VCaP (cell line): ENCODE data around the gene DCDC2C.

Experiments used
- H3K27ac ChIP-seq: fragments of 450-650 bp; 2 replicates; pipeline ENCODE4 v1.5.1; 2017
- CTCF ChIP-seq: fragments of 450-650 bp; conservative IDR thresholded peaks from 2 replicates; pipeline ENCODE4 v1.5.1; 2017; ENCODE audit warnings: mild to moderate bottlenecking, moderate library complexity

DCDC2C gene

DNA sequence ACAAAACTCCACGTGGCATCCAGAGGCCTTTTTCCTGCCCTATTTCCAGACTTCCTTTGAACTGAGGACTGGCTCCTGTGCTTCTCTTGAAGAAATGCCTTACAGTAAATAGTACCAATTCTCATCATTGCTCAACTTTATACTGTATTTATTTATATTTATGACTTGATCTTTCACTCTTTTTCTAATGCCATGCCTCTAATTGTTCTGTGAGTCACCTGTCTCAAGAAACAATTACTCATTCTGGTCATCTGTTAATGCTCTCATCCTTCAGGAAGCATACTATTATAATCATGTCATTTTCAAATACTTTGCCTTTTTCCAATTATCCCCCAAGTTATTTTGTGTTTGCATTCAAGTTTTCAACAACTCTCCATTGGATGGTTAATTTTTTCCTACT lies 85.9 kb downstream of the DCDC2C start:
- no peak for TF ChIP-seq CTCF
- H3K27ac ChIP-seq, result no peak overlapping the region

GRCh38 chr2:3793249-3793648 lies 89.9 kb downstream of the DCDC2C start:
- TF ChIP-seq CTCF, result no peak

GRCh38 chr2:3801506-3801905 lies 98.1 kb downstream of the DCDC2C start:
- TF ChIP-seq CTCF, result no peak
- H3K27ac ChIP-seq, result no peak overlapping the region

More at GRCh38 chr2:3793249-3793648, 89.9 kb downstream of the DCDC2C start:
- H3K27ac ChIP-seq, result no peak overlapping the region

DNA sequence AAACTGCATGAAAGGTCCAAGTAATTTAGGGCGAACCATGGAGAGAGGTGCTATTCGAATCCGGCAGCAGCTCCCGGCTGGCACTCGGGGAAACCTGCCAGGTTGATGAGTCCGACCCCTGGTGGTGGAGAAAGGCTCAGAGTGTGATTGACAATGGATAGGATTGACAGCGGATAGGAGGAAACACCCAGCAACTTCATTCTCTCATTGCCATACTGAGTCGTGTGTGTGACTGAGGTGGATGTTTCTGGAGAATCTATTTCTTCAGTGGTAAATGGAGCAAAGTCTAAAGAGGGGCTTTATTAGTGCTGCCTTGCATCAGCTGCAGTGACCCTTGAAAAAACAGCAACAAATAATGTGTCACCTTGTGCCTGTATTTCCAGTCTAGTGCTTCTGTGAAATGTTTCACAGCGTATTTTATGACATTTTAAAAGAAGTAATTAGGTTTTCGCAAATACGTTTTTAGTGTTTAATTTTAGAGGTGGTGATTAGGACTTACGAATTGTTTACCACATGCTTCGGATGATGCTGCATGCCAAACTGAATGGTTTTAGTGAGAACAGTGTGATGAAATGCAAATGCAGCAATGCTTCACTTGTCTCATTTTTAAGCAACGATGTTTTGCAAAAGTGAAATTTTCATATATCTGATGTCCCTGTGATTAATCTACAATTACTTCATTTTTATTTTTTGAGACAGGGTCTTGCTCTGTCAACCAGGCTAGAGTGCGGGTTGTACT lies 102.0 kb downstream of the DCDC2C start:
- peak; percentile 89 for TF ChIP-seq CTCF
- no peak overlapping the region for H3K27ac ChIP-seq

- no peak overlapping the region for H3K27ac ChIP-seq
- TF ChIP-seq CTCF, result no peak
These were observed 102.8 kb downstream of the DCDC2C start for GRCh38 chr2:3806168-3806567.

DNA sequence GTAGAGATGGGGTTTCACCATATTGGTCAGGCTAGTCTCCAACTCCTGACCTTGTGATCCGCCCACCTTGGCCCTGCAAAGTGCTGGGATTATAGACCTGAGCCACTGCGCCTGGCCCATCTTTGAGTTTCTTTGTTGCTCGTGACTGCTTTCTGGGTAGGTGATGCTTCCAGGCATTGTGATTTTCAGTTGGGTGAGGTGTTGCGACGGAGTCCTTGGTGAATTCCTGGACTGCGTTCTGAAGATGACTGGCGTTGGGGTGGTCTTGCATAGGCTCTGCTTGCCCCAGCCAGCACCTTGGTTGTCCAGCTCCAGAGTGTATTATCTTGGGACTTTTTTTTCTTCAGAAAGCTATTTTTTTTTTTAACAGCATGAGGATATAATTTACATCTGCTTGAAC lies 103.4 kb downstream of the DCDC2C start:
- no peak for TF ChIP-seq CTCF
- H3K27ac ChIP-seq, result no peak overlapping the region

GRCh38 chr2:3807853-3808252 lies 104.5 kb downstream of the DCDC2C start:
- H3K27ac ChIP-seq, result no peak overlapping the region
- TF ChIP-seq CTCF, result no peak
